Measurements from ENCODE around the gene PPP1R12A. TPM values are rescaled to one million over a fixed set of nuclear protein-coding genes. Genes with fewer than 3 reads are reported as not detected.

The PPP1R12A gene
- total RNA-seq, 4 donors from 2014 or later: 181 to 286 (median 243) TPM

- DNase-seq: no peak
- Histone ChIP-seq H3K4me3 (no peak overlapping the region), H3K4me1 (no peaks in the 10 kb centered on the region), H3K9me3 (no peaks in the 10 kb centered on the region), H3K36me3 (no peaks in the 10 kb centered on the region), H3K27me3 (no peaks in the 10 kb centered on the region), H3K27ac (no peak overlapping the region)
- intact Hi-C loops (cut with DNase I; ENCODE audit: low total_unique reads): no loop called here
- no peak for TF ChIP-seq CTCF (IDR thresholded peaks at IDR 0.05)
- no peak for TF ChIP-seq POLR2A (IDR thresholded peaks at IDR 0.05)
Observed at GRCh38 chr12:79859646-79860045, 75.3 kb downstream of the PPP1R12A start.

- DNase-seq: no peak
- Histone ChIP-seq H3K9me3 (no peaks in the 10 kb centered on the region), H3K36me3 (no peaks in the 10 kb centered on the region), H3K4me1 (no peaks in the 10 kb centered on the region), H3K4me3 (no peak overlapping the region), H3K27ac (no peak overlapping the region), H3K27me3 (no peaks in the 10 kb centered on the region)
- intact Hi-C loops (cut with DNase I; ENCODE audit: low total_unique reads): no loop called here
- TF ChIP-seq CTCF (IDR thresholded peaks at IDR 0.05): no peak
- no peak for TF ChIP-seq POLR2A (IDR thresholded peaks at IDR 0.05)
Observed at GRCh38 chr12:79858518-79858917, 76.4 kb downstream of the PPP1R12A start.

GRCh38 chr12:79857675-79858074 is 77.2 kb downstream of the PPP1R12A start:
- no peaks in the 10 kb centered on the region for H3K9me3 ChIP-seq

GRCh38 chr12:79850610-79851299 is 84.1 kb downstream of the PPP1R12A start:
- intact Hi-C loops (cut with DNase I; ENCODE audit: low total_unique reads): no loop called here
- H3K27ac ChIP-seq: no peak overlapping the region
- H3K36me3 ChIP-seq: no peaks in the 10 kb centered on the region
- no peak overlapping the region for H3K4me3 ChIP-seq
- peaks cover 0 to 6% of the 10 kb centered on the region in 2 donors for H3K4me1 ChIP-seq
- no peak for DNase-seq
- H3K9me3 ChIP-seq: no peaks in the 10 kb centered on the region
- TF ChIP-seq CTCF (IDR thresholded peaks at IDR 0.05): no peak
- no peak for TF ChIP-seq POLR2A (IDR thresholded peaks at IDR 0.05)
- no peaks in the 10 kb centered on the region for H3K27me3 ChIP-seq

More at GRCh38 chr12:79857675-79858074, 77.2 kb downstream of the PPP1R12A start:
- H3K36me3 ChIP-seq: no peaks in the 10 kb centered on the region
- no peak for DNase-seq
- intact Hi-C loops (cut with DNase I; ENCODE audit: low total_unique reads): no loop called here
- no peak overlapping the region for H3K4me3 ChIP-seq
- no peak overlapping the region for H3K27ac ChIP-seq
- TF ChIP-seq POLR2A (IDR thresholded peaks at IDR 0.05) (no peak), CTCF (IDR thresholded peaks at IDR 0.05) (no peak)
- H3K27me3 ChIP-seq: no peaks in the 10 kb centered on the region
- no peaks in the 10 kb centered on the region for H3K4me1 ChIP-seq

GRCh38 chr12:79848339-79848738 is 86.6 kb downstream of the PPP1R12A start:
- intact Hi-C loops (cut with DNase I; ENCODE audit: low total_unique reads): no loop called here
- Histone ChIP-seq H3K36me3 (no peaks in the 10 kb centered on the region), H3K27me3 (no peaks in the 10 kb centered on the region), H3K4me3 (no peak overlapping the region), H3K4me1 (peaks cover 0 to 6% of the 10 kb centered on the region in 2 donors), H3K27ac (no peak overlapping the region), H3K9me3 (no peaks in the 10 kb centered on the region)
- TF ChIP-seq POLR2A (IDR thresholded peaks at IDR 0.05) (no peak), CTCF (IDR thresholded peaks at IDR 0.05) (no peak)
- no peak for DNase-seq
